ENCODE measurements around the gene SNX9.
"Not testable (repeated sequence)": the region's sequence is repeated elsewhere in the genome, so short reads cannot be mapped to it uniquely, and the experiment has no call there.

Gene SNX9

DNA sequence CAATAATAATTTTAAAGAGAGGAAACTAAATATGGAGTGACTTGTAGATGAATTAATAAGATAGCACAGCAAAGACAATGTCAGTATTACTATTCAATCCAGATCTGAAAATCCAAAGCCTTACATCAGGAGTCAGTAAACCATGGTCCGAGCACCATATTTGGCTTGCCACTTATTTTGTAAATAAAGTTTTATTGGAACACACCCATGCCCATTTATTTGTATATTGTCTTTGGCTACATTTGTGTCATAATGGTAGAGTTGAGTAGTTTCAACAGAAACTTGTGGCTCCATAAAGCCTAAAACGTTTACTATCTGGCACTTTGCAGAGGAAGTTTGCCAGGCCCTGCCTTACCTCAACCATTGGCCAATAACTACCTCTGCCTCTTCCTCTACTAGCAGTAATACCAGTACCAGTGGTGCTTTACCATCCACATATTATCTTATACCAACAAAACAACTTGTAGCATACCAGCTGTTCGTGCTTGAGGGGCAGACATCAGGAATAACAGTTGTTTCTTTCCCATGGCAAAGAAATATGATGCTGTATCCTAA lies 106.8 kb downstream of the SNX9 start:
- H2AFZ ChIP-seq: no peak overlapping the region
- no peaks in the 10 kb centered on the region for H3K4me1 ChIP-seq
- no peaks in the 10 kb centered on the region for H3K9me3 ChIP-seq (ENCODE audit: control insufficient read depth, low read length)
- H3K79me2 ChIP-seq: no peaks in the 10 kb centered on the region
- H3K36me3 ChIP-seq (ENCODE audit: control insufficient read depth, insufficient read depth, low read length): no peaks in the 10 kb centered on the region
- no peak overlapping the region for H3K9ac ChIP-seq
- no peaks in the 10 kb centered on the region for H3K27me3 ChIP-seq (ENCODE audit: control insufficient read depth, insufficient read depth, low read length)
- H3K27ac ChIP-seq: no peak overlapping the region
- no peak overlapping the region for H3K4me3 ChIP-seq (ENCODE audit: low read depth, low read length)
- no peak overlapping the region for H3K4me2 ChIP-seq (ENCODE audit: low read length)
- TF ChIP-seq CTCF (IDR thresholded peaks at IDR 0.05): no peak

DNA sequence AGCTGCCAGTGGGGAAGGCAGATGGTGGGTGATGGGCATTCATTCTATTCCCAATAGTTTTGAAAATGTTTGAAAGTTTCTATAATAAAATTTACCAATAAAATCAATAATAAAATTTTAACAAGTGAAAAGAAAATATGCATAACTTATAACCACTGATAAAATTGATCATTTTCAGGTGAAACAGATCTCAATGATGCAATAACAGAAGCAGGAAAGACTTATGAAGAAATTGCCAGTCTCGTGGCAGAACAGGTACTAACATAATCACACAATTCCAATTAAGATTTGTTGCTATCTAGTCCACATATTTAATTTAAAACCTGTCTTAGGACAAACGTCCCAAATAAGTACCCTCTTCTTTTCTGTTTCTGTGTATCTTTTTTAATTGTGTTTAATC lies 112.7 kb downstream of the SNX9 start:
- H2AFZ ChIP-seq: no peak overlapping the region
- no peak overlapping the region for H3K4me3 ChIP-seq (ENCODE audit: low read depth, low read length)
- no peaks in the 10 kb centered on the region for H3K36me3 ChIP-seq (ENCODE audit: control insufficient read depth, insufficient read depth, low read length)
- H3K4me2 ChIP-seq (ENCODE audit: low read length): no peak overlapping the region
- no peak overlapping the region for H3K27ac ChIP-seq
- H3K4me1 ChIP-seq: no peaks in the 10 kb centered on the region
- H3K27me3 ChIP-seq (ENCODE audit: control insufficient read depth, insufficient read depth, low read length): no peaks in the 10 kb centered on the region
- no peaks in the 10 kb centered on the region for H3K79me2 ChIP-seq
- H3K9me3 ChIP-seq (ENCODE audit: control insufficient read depth, low read length): no peaks in the 10 kb centered on the region
- no peak overlapping the region for H3K9ac ChIP-seq
- TF ChIP-seq CTCF (IDR thresholded peaks at IDR 0.05): no peak

- Histone ChIP-seq H3K4me3 (ENCODE audit: low read depth, low read length) (no peak overlapping the region), H3K27ac (no peak overlapping the region), H3K9me3 (ENCODE audit: control insufficient read depth, low read length) (no peaks in the 10 kb centered on the region), H3K4me2 (ENCODE audit: low read length) (no peak overlapping the region), H3K4me1 (no peaks in the 10 kb centered on the region), H3K27me3 (ENCODE audit: control insufficient read depth, insufficient read depth, low read length) (no peaks in the 10 kb centered on the region), H3K9ac (no peak overlapping the region), H2AFZ (no peak overlapping the region), H3K36me3 (ENCODE audit: control insufficient read depth, insufficient read depth, low read length) (no peaks in the 10 kb centered on the region), H3K79me2 (no peaks in the 10 kb centered on the region)
- no peak for TF ChIP-seq CTCF (IDR thresholded peaks at IDR 0.05)
These were observed 114.3 kb downstream of the SNX9 start for GRCh38 chr6:157937318-157937717.

DNA sequence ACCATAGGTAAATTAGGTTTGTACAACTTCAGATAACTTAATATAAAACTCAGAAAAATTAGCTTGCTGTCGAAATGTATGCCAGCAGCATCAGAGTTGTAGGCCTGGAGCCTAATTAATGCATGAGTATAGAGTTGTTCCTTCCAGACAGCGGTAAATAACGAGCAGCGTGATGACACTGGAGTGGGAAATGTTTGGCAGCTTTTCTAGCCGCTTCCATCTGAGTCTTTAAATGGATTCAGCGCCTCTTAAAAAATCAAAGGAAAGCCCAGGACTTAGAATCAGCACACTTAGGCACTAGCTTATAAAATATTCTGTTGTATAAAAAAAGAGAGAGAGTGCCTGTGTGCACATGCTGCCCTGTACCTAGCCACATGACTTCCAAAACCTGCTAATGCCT lies 114.9 kb downstream of the SNX9 start:
- Histone ChIP-seq H3K27me3 (ENCODE audit: control insufficient read depth, insufficient read depth, low read length) (no peaks in the 10 kb centered on the region), H3K36me3 (ENCODE audit: control insufficient read depth, insufficient read depth, low read length) (no peaks in the 10 kb centered on the region), H3K27ac (no peak overlapping the region), H3K9ac (no peak overlapping the region), H2AFZ (no peak overlapping the region), H3K4me1 (no peaks in the 10 kb centered on the region), H3K79me2 (no peaks in the 10 kb centered on the region), H3K4me3 (ENCODE audit: low read depth, low read length) (no peak overlapping the region), H3K4me2 (ENCODE audit: low read length) (no peak overlapping the region), H3K9me3 (ENCODE audit: control insufficient read depth, low read length) (no peaks in the 10 kb centered on the region)
- no peak for TF ChIP-seq CTCF (IDR thresholded peaks at IDR 0.05)

DNA sequence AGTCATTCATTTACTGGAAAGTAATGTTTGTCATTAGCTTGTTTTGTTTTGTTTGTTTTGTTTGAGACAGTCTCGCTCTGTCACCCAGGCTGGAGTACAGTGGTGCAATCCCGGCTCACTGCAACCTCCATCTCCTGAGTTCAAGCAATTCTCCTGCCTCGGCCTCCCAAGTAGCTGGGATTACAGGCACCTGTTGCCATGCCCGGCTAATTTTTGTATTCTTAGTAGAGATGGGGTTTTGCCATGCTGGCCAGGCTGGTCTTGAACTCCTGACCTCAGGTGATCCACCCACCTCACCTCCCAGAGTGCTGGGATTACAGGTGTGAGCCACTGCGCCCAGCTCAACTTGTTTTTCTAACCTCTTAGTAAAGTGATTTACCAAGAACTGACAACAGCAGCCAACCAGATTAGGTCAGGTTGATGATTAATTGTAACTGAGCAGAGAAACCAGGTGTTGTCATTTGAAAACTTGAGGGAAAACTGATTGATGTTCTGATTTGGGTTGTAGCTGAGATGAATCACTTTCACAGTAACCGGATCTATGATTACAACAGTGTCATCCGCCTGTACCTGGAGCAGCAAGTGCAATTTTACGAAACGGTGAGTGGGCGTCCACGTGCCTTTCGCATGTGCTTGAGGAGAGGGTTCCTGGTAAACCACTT lies 117.5 kb downstream of the SNX9 start:
- H3K79me2 ChIP-seq; H3K36me3 ChIP-seq (ENCODE audit: control insufficient read depth, insufficient read depth, low read length); H3K27ac ChIP-seq; H3K9ac ChIP-seq; H3K9me3 ChIP-seq (ENCODE audit: control insufficient read depth, low read length); H3K27me3 ChIP-seq (ENCODE audit: control insufficient read depth, insufficient read depth, low read length); H3K4me2 ChIP-seq (ENCODE audit: low read length); H3K4me1 ChIP-seq; H3K4me3 ChIP-seq (ENCODE audit: low read depth, low read length); H2AFZ ChIP-seq: not testable (repeated sequence)
